Right lobe of liver (tissue), 4 donors: Measurements from ENCODE around the gene EYA4.

Experiments
- CTCF ChIP-seq, 4 donors: fragments of 200-600 bp in 3 of 4; fragments of 450-650 bp in 1 of 4; IDR thresholded peaks; one replicate each; pipeline versions ENCODE4 v1.5.1 to v1.8.0; 2016 to 2022; ENCODE audit warnings: antibody characterized with exemption in 4 of 4, mild to moderate bottlenecking in 2 of 4
- POLR2A ChIP-seq: fragments of 450-650 bp; IDR thresholded peaks from one replicate; pipeline ENCODE4 v1.6.1; 2017; ENCODE audit warnings: antibody characterized with exemption, mild to moderate bottlenecking
- donor health status: DM: no; HTN: no; CAD: no.
- donor health status: DM: no; HTN: no; CAD: no.
- donor health status: DM: no; HTN: yes; CAD: no.

- TF ChIP-seq CTCF (IDR thresholded peaks at IDR 0.05) (no peak), POLR2A (no peak)
These were observed 263.0 kb downstream of the EYA4 start for GRCh38 chr6:133504158-133504557.
